ENCODE data around the gene WWC2. TPM values are rescaled to one million over a fixed set of nuclear protein-coding genes. Genes with fewer than 3 reads are reported as not detected.
"Not testable (repeated sequence)": the region's sequence is repeated elsewhere in the genome, so short reads cannot be mapped to it uniquely, and the experiment has no call there.

Gene WWC2
- total RNA-seq, 1 donor: 100 TPM

- no peak overlapping the region for H3K4me3 ChIP-seq (ENCODE audit: low read depth, low read length)
- TF ChIP-seq CTCF (IDR thresholded peaks at IDR 0.05; ENCODE audit: insufficient read depth, low read depth, low read length): no peak
- DNase-seq (ENCODE audit: low read depth): no peak
Observed at GRCh38 chr4:183107891-183108459, 8.9 kb downstream of the WWC2 start.

- no peak for DNase-seq (ENCODE audit: low read depth)
- no peak for TF ChIP-seq CTCF (IDR thresholded peaks at IDR 0.05; ENCODE audit: insufficient read depth, low read depth, low read length)
- H3K4me3 ChIP-seq (ENCODE audit: low read depth, low read length): no peak overlapping the region
Observed at GRCh38 chr4:183110244-183110643, 11.2 kb downstream of the WWC2 start.

GRCh38 chr4:183111452-183111885 is 12.4 kb downstream of the WWC2 start:
- TF ChIP-seq CTCF (IDR thresholded peaks at IDR 0.05; ENCODE audit: insufficient read depth, low read depth, low read length): no peak
- no peak for DNase-seq (ENCODE audit: low read depth)
- H3K4me3 ChIP-seq (ENCODE audit: low read depth, low read length): no peak overlapping the region

GRCh38 chr4:183118141-183118540 is 19.1 kb downstream of the WWC2 start:
- no peak for TF ChIP-seq CTCF (IDR thresholded peaks at IDR 0.05; ENCODE audit: insufficient read depth, low read depth, low read length)
- no peak for DNase-seq (ENCODE audit: low read depth)
- H3K4me3 ChIP-seq (ENCODE audit: low read depth, low read length): no peak overlapping the region

- TF ChIP-seq CTCF (IDR thresholded peaks at IDR 0.05; ENCODE audit: insufficient read depth, low read depth, low read length): no peak
- peak; percentile 62 for DNase-seq (ENCODE audit: low read depth)
- H3K4me3 ChIP-seq (ENCODE audit: low read depth, low read length): no peak overlapping the region
Observed at GRCh38 chr4:183118585-183118984, 19.5 kb downstream of the WWC2 start.

GRCh38 chr4:183121660-183122059 is 22.6 kb downstream of the WWC2 start:
- not testable (repeated sequence) for H3K4me3 ChIP-seq (ENCODE audit: low read depth, low read length); DNase-seq (ENCODE audit: low read depth)

GRCh38 chr4:183124228-183124627 is 25.2 kb downstream of the WWC2 start:
- H3K4me3 ChIP-seq (ENCODE audit: low read depth, low read length): no peak overlapping the region
- no peak for TF ChIP-seq CTCF (IDR thresholded peaks at IDR 0.05; ENCODE audit: insufficient read depth, low read depth, low read length)
- no peak for DNase-seq (ENCODE audit: low read depth)

All from fibroblast of villous mesenchyme (primary cell).